ENCODE data around the gene IL22RA1. TPM values are rescaled to one million over a fixed set of nuclear protein-coding genes. Genes with fewer than 3 reads are reported as not detected.
A peak's percentile ranks its signal among the peaks of the same experiment; 100 is the strongest.

The IL22RA1 gene
- total RNA-seq, 1 donor from 2014 or later = not detected

GRCh38 chr1:24113641-24114033 lies 29.3 kb downstream of the IL22RA1 start:
- peaks cover 3% of the 10 kb centered on the region for H3K9me3 Mint-ChIP-seq (ENCODE audit: unreplicated experiment)
- no peak overlapping the region for H2AFZ ChIP-seq (ENCODE audit: low read depth, low read length)
- H3K79me2 ChIP-seq (ENCODE audit: insufficient read depth, low read length) = no peaks in the 10 kb centered on the region
- TF ChIP-seq, protein P1, sequence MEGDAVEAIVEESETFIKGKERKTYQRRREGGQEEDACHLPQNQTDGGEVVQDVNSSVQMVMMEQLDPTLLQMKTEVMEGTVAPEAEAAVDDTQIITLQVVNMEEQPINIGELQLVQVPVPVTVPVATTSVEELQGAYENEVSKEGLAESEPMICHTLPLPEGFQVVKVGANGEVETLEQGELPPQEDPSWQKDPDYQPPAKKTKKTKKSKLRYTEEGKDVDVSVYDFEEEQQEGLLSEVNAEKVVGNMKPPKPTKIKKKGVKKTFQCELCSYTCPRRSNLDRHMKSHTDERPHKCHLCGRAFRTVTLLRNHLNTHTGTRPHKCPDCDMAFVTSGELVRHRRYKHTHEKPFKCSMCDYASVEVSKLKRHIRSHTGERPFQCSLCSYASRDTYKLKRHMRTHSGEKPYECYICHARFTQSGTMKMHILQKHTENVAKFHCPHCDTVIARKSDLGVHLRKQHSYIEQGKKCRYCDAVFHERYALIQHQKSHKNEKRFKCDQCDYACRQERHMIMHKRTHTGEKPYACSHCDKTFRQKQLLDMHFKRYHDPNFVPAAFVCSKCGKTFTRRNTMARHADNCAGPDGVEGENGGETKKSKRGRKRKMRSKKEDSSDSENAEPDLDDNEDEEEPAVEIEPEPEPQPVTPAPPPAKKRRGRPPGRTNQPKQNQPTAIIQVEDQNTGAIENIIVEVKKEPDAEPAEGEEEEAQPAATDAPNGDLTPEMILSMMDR (IDR thresholded peaks at IDR 0.05; ENCODE audit: insufficient read depth, low read depth, low read length) = no peak
- no peak for TF ChIP-seq EZH2 (IDR thresholded peaks at IDR 0.05; ENCODE audit: insufficient read depth, low read length)
- DNase-seq (ENCODE audit: low read depth) (no peak), FAIRE-seq (no peak)
- no peak overlapping the region for H3K27ac Mint-ChIP-seq (ENCODE audit: unreplicated experiment)
- no peak overlapping the region for H3K9ac ChIP-seq (ENCODE audit: low read length)
- peaks cover 20% of the 10 kb centered on the region for H3K4me1 ChIP-seq (ENCODE audit: insufficient read depth, low read length)
- no peaks in the 10 kb centered on the region for H3K36me3 ChIP-seq (ENCODE audit: insufficient read depth, low read length)
- H3K36me3 Mint-ChIP-seq (ENCODE audit: low read depth, unreplicated experiment) = no peaks in the 10 kb centered on the region
- peaks cover 6% of the 10 kb centered on the region for H3K27me3 Mint-ChIP-seq (ENCODE audit: low read depth, unreplicated experiment)
- H3K27ac ChIP-seq (ENCODE audit: low read depth, low read length) = no peak overlapping the region
- H3K4me3 Mint-ChIP-seq (ENCODE audit: unreplicated experiment) = no peak overlapping the region
- peaks cover 22% of the 10 kb centered on the region for H3K4me1 Mint-ChIP-seq (ENCODE audit: low read depth, unreplicated experiment)
- peaks cover 7% of the 10 kb centered on the region for H3K27me3 ChIP-seq (ENCODE audit: insufficient read depth, low read length)
- no peaks in the 10 kb centered on the region for H4K20me1 ChIP-seq (ENCODE audit: insufficient read depth, low read length)
- H3K4me3 ChIP-seq (ENCODE audit: insufficient read depth, low read depth, low read length) = no peak overlapping the region
- no peak overlapping the region for H3K4me2 ChIP-seq (ENCODE audit: low read length)
- H3K9me3 ChIP-seq (ENCODE audit: insufficient read depth, low read depth, low read length) = no peaks in the 10 kb centered on the region

- TF ChIP-seq, protein P1 (IDR thresholded peaks at IDR 0.05; ENCODE audit: insufficient read depth, low read depth, low read length) = peak; percentile 37
- TF ChIP-seq EZH2 (IDR thresholded peaks at IDR 0.05; ENCODE audit: insufficient read depth, low read length) = no peak
- Histone ChIP-seq H3K27me3 (ENCODE audit: insufficient read depth, low read length) (peaks cover 7% of the 10 kb centered on the region), H3K79me2 (ENCODE audit: insufficient read depth, low read length) (no peaks in the 10 kb centered on the region), H2AFZ (ENCODE audit: low read depth, low read length) (peak within 1 kb of the TSS; percentile 77), H3K4me1 (ENCODE audit: insufficient read depth, low read length) (peaks cover 32% of the 10 kb centered on the region), H3K4me3 (ENCODE audit: insufficient read depth, low read depth, low read length) (peak within 1 kb of the TSS; percentile 49), H3K9me3 (ENCODE audit: insufficient read depth, low read depth, low read length) (no peaks in the 10 kb centered on the region), H3K27ac (ENCODE audit: low read depth, low read length) (no peak within 1 kb of the TSS), H3K9ac (ENCODE audit: low read length) (peak within 1 kb of the TSS; percentile 39), H4K20me1 (ENCODE audit: insufficient read depth, low read length) (no peaks in the 10 kb centered on the region), H3K36me3 (ENCODE audit: insufficient read depth, low read length) (no peaks in the 10 kb centered on the region), H3K4me2 (ENCODE audit: low read length) (peak within 1 kb of the TSS; percentile 89)
- FAIRE-seq (peak; percentile 13), DNase-seq (ENCODE audit: low read depth) (peak; percentile 82)
- Mint-ChIP-seq H3K4me1 (ENCODE audit: low read depth, unreplicated experiment) (peaks cover 26% of the 10 kb centered on the region), H3K9me3 (ENCODE audit: unreplicated experiment) (no peaks in the 10 kb centered on the region), H3K27ac (ENCODE audit: unreplicated experiment) (peak within 1 kb of the TSS; percentile 2), H3K36me3 (ENCODE audit: low read depth, unreplicated experiment) (no peaks in the 10 kb centered on the region), H3K27me3 (ENCODE audit: low read depth, unreplicated experiment) (peaks cover 6% of the 10 kb centered on the region), H3K4me3 (ENCODE audit: unreplicated experiment) (peak within 1 kb of the TSS; percentile 69)
These were observed 30.8 kb downstream of the IL22RA1 start, which contains the start of gene MYOM3 for GRCh38 chr1:24111996-24112779. Gene MYOM3, minus strand, starts transcription at chr1:24112135. Its CDS starts 3,499 bp downstream, at chr1:24108636.

All from astrocyte (in vitro differentiated cells and primary cell).